HepG2 (cell line): ENCODE results near the gene C1QTNF3. TPM values are rescaled to one million over a fixed set of nuclear protein-coding genes. Genes with fewer than 3 reads are reported as not detected.

ENCODE experiments used
- AGO1 ChIP-seq: fragments of 200-400 bp; formaldehyde crosslinking; IDR thresholded peaks from 2 replicates; pipeline ENCODE4 v1.6.1; 2017; ENCODE audit warnings: mild to moderate bottlenecking, low read depth, low read length, moderate library complexity; ENCODE audit not compliant: poor library complexity, severe bottlenecking
- CBX1 ChIP-seq: IDR thresholded peaks from one replicate; pipeline ENCODE4 v1.6.1; 2016; ENCODE audit warnings: antibody characterized with exemption, low read depth
- GTF3A ChIP-seq: sonication (generic); formaldehyde crosslinking; conservative IDR thresholded peaks from 2 replicates; pipeline ENCODE4 v1.4.0; 2020; ENCODE audit warnings: mild to moderate bottlenecking, missing genetic modification reagents
- HDAC1 ChIP-seq: sonication (generic); formaldehyde crosslinking; IDR thresholded peaks from 2 replicates; pipeline ENCODE4 v1.5.1; 2020; ENCODE audit warnings: mild to moderate bottlenecking, missing genetic modification reagents
- HIC2 ChIP-seq: sonication (generic); formaldehyde crosslinking; IDR thresholded peaks from 2 replicates; pipeline ENCODE4 v1.9.0; 2022; ENCODE audit warnings: low read depth, missing genetic modification reagents
- HMG20B ChIP-seq: conservative IDR thresholded peaks from 2 replicates; pipeline ENCODE4 v1.6.1; 2016; ENCODE audit warnings: missing genetic modification reagents, missing compliant biosample characterization
- MAFF ChIP-seq: IDR thresholded peaks from 2 replicates; pipeline ENCODE4 v1.6.1; 2011; ENCODE audit warnings: low read depth, low read length, improper control_type of control experiment
- MAFG ChIP-seq: sonication (generic); formaldehyde crosslinking; IDR thresholded peaks from 2 replicates; pipeline ENCODE4 v1.5.1; 2020; ENCODE audit warnings: mild to moderate bottlenecking, missing genetic modification reagents
- MBD4 ChIP-seq: IDR thresholded peaks from 2 replicates; pipeline ENCODE4 v1.6.1; 2012; ENCODE audit warnings: low read length, inconsistent platforms, borderline replicate concordance
- MYNN ChIP-seq: sonication (generic); formaldehyde crosslinking; IDR thresholded peaks from 2 replicates; pipeline ENCODE4 v1.4.0; 2020; ENCODE audit warnings: mild to moderate bottlenecking, low read depth, missing genetic modification reagents
- SRY ChIP-seq: sonication (generic); formaldehyde crosslinking; IDR thresholded peaks from 2 replicates; pipeline ENCODE4 v1.8.0; 2022; ENCODE audit warnings: mild to moderate bottlenecking, missing genetic modification reagents
- STAT6 ChIP-seq: sonication (generic); formaldehyde crosslinking; IDR thresholded peaks from 2 replicates; pipeline ENCODE4 v1.4.0; 2020; ENCODE audit warnings: missing genetic modification reagents, mild to moderate bottlenecking, borderline replicate concordance
- YY1 ChIP-seq: IDR thresholded peaks from 2 replicates; pipeline ENCODE4 v1.6.1; 2011; ENCODE audit warnings: low read length, low read depth, moderate library complexity, mild to moderate bottlenecking; ENCODE audit not compliant: insufficient read depth, insufficient replicate concordance
- ZMAT3 ChIP-seq: sonication (generic); formaldehyde crosslinking; conservative IDR thresholded peaks from 2 replicates; pipeline ENCODE4 v1.7.0; 2021; ENCODE audit warnings: missing genetic modification reagents
- ZNF253 ChIP-seq: sonication (generic); formaldehyde crosslinking; IDR thresholded peaks from 2 replicates; pipeline ENCODE4 v1.8.0; 2022; ENCODE audit warnings: mild to moderate bottlenecking, missing genetic modification reagents, borderline replicate concordance
- ZNF30 ChIP-seq: sonication (generic); formaldehyde crosslinking; IDR thresholded peaks from 2 replicates; pipeline ENCODE4 v1.5.0; 2020; ENCODE audit warnings: mild to moderate bottlenecking, missing genetic modification reagents
- ZNF317 ChIP-seq: sonication (generic); formaldehyde crosslinking; IDR thresholded peaks from 2 replicates; pipeline ENCODE4 v1.5.0; 2020; ENCODE audit warnings: mild to moderate bottlenecking, missing genetic modification reagents
- ZNF337 ChIP-seq: sonication (generic); formaldehyde crosslinking; IDR thresholded peaks from 2 replicates; pipeline ENCODE4 v1.5.1; 2020; ENCODE audit warnings: missing genetic modification reagents, low read depth, mild to moderate bottlenecking, borderline replicate concordance
- ZNF609 ChIP-seq: sonication (generic); formaldehyde crosslinking; IDR thresholded peaks from 2 replicates; pipeline ENCODE4 v1.4.0; 2020; ENCODE audit warnings: mild to moderate bottlenecking, missing genetic modification reagents, borderline replicate concordance
- polyA plus RNA-seq, 8 experiments: library from polyadenylated mRNA; depleted of rRNA in 3 of 8; stranded (reverse) in 7 of 8; unstranded in 1 of 8; fragments of >200 nt; fragmentation: Illumina TruSeq in 4 of 8; extraction: Trizol in 4 of 8; gene quantifications; 2 replicates each; pipeline versions ENCODE4 v1.2.1 to v1.2.3, GENCODE V29; 2011 to 2016; ENCODE audit warnings: low read depth in 4 of 8, missing spikeins in 1 of 8, mixed read lengths in 1 of 8; ENCODE audit not compliant: insufficient read depth in 1 of 8
- total RNA-seq, 5 experiments: library from RNA; depleted of rRNA; stranded (reverse); fragments of >200 nt; fragmentation: Illumina TruSeq; extraction: Trizol; gene quantifications; 2 replicates each; pipeline ENCODE4 v1.2.3, GENCODE V29; 2016; ENCODE audit warnings: low read depth in 1 of 5

C1QTNF3 gene
- total and polyA plus RNA-seq, 2 of the 13 experiments (the other 11 are each of a cell fraction or from before 2014, with no cell fraction given) = 3.3 to 10.8 TPM

- peak; percentile 73 for TF ChIP-seq HMG20B (CRISPR knock-in tag)
- no peak; the same call in 1 of the 2 replicates for TF ChIP-seq MAFF
- TF ChIP-seq HDAC1 (CRISPR knock-in tag) = peak; percentile 85
- peak; percentile 88 for TF ChIP-seq ZNF317 (CRISPR knock-in tag)
- TF ChIP-seq AGO1 = peak; percentile 40
- peak; percentile 80 for TF ChIP-seq CBX1
- no peak for TF ChIP-seq MAFG (CRISPR knock-in tag)
- no peak for TF ChIP-seq GTF3A (CRISPR knock-in tag)
- no peak for TF ChIP-seq MYNN (CRISPR knock-in tag)
- peak; percentile 75; the same call in 1 of the 2 replicates for TF ChIP-seq ZNF337 (CRISPR knock-in tag)
- peak; percentile 62; the same call in 1 of the 2 replicates for TF ChIP-seq ZNF609 (CRISPR knock-in tag)
- peak; percentile 72; the same call in 1 of the 2 replicates for TF ChIP-seq ZMAT3
- TF ChIP-seq SRY (CRISPR knock-in tag) = peak; percentile 98
- TF ChIP-seq MBD4 = no peak
- peak; percentile 64 for TF ChIP-seq YY1
- TF ChIP-seq HIC2 (CRISPR knock-in tag) = peak; percentile 71; the same call in 1 of the 2 replicates
- TF ChIP-seq ZNF30 = peak; percentile 75
- TF ChIP-seq ZNF253 (CRISPR knock-in tag) = no peak
- TF ChIP-seq STAT6 (CRISPR knock-in tag) = peak; percentile 18; the same call in 1 of the 2 replicates
Observed at GRCh38 chr5:34007621-34008600, 35.1 kb downstream of the C1QTNF3 start, which contains the start of gene AMACR (continued).
